COLO829 (cell line): ENCODE results near the gene CTU1.

Experiments used
- DNase-seq: peaks from one replicate; pipeline ENCODE4 v3.0.0; 2012; ENCODE audit warnings: low spot score

Gene CTU1

GRCh38 chr19:51131780-51132680 lies 23.8 kb upstream of the CTU1 start:
- peak; percentile 67 for DNase-seq

DNA sequence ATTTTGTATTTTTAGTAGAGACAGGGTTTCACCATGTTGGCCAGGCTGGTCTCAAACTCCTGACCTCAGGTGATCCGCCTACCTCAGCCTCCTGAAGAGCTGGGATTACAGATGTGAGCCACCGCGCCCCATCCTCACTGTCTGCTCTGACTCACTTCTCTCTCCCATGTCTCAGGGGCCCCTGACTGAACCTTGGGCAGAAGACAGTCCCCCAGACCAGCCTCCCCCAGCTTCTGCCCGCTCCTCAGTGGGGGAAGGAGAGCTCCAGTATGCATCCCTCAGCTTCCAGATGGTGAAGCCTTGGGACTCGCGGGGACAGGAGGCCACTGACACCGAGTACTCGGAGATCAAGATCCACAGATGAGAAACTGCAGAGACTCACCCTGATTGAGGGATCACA lies 21.5 kb upstream of the CTU1 start:
- no peak for DNase-seq

DNA sequence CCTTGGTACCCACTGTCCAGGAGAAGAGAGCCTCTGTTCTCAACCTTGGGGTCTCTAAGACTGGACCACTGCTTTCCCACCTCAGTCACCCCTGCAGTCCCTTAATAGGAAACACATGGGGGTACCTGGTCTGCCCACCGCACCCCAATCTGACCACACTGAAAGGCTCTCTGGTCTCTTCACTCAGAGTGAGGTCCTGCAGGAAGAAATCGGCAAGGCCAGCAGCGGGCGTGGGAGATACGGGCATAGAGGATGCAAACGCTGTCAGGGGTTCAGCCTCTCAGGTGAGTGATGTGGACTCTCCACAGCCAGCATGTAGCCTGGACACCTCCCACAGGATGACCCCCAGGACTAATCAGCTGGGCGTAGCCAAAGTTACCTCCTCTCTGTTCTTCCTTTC lies 20.0 kb upstream of the CTU1 start:
- no peak for DNase-seq

- no peak for DNase-seq
Observed at GRCh38 chr19:51127755-51128154, 19.5 kb upstream of the CTU1 start.

DNA sequence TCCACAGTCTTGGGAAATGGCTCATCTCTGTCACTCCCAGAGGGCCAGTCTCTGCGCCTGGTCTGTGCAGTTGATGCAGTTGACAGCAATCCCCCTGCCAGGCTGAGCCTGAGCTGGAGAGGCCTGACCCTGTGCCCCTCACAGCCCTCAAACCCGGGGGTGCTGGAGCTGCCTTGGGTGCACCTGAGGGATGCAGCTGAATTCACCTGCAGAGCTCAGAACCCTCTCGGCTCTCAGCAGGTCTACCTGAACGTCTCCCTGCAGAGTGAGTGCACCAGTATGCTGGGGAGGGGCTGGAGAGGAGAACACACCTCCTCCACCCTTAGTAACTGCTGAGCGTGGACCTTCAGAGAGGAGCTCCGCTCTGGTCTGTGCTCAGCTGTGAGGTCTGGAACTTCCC lies 18.8 kb upstream of the CTU1 start:
- DNase-seq: no peak

- DNase-seq: no peak
Observed at GRCh38 chr19:51125421-51126075, 17.3 kb upstream of the CTU1 start.

GRCh38 chr19:51124729-51125128 lies 16.5 kb upstream of the CTU1 start, which contains the start of gene SIGLEC9:
TSS of gene SIGLEC9 (plus strand) at chr19:51124906. CDS start at chr19:51124975, 69 bp downstream.
- no peak for DNase-seq

- no peak for DNase-seq
Observed at GRCh38 chr19:51124216-51124615, 16.0 kb upstream of the CTU1 start.

GRCh38 chr19:51123802-51124201 lies 15.6 kb upstream of the CTU1 start:
- DNase-seq: no peak

GRCh38 chr19:51123381-51123800 lies 15.2 kb upstream of the CTU1 start:
- DNase-seq: no peak

DNA sequence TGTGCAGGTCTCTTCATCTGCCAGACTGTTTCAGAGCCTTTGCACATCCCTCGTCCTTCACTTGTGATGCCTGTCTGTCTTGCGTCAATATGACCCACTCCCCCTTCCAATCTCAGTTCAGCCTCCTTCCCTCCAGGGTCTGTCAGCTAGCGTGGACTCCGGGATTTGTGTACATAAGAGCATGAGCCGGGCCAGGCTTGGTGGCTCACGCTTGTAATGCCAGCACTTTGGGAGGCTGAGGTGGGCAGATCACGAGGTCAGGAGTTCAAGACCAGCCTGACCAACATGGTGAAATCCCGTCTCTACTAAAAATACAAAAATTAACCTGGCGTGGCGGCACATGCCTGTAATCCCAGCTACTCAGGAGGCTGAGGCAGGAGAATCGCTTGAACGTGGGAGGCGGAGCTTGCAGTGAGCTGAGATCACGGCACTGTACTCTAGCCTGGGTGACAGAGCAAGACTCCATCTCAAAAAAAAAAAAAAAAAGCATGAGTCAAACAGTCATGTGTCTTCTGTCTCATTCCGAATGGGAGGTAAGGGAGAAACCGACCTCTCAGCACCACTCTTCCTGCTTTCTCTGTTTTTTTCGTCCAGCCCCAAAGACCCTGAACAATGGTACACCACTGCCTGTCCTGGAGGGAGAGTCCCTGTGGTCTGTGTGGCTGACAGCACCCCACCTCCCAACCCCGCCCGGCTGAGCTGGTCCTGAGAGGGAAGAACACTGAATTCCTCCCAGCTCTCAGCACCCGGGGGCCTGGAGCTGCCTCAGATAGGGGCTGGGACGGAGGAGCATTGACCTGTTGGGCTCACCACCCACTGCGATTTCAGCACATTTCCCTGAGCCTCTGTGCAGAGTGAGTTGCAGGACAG lies 14.1 kb upstream of the CTU1 start:
- no peak for DNase-seq

DNA sequence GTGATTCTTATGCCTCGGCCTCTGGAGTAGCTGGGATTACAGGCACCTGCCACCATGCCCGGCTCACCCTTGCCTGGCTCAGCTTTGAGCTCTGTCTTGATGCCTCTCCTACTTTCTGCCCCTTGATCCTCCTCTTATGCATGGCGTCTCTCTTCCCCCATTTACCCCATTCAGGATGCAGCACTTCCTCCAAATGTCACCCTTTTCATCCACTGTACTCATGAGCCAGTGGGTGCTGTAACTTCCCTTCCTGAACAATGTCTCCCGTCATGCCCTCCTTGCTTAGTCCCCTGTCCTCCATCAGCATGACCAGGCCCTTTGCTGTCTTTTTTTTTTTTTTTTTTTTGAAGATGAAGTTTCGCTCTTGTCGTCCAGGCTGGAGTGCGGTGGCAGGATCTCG lies 13.0 kb upstream of the CTU1 start:
- no peak for DNase-seq

- no peak for DNase-seq
Observed at GRCh38 chr19:51120160-51120559, 12.0 kb upstream of the CTU1 start.

DNA sequence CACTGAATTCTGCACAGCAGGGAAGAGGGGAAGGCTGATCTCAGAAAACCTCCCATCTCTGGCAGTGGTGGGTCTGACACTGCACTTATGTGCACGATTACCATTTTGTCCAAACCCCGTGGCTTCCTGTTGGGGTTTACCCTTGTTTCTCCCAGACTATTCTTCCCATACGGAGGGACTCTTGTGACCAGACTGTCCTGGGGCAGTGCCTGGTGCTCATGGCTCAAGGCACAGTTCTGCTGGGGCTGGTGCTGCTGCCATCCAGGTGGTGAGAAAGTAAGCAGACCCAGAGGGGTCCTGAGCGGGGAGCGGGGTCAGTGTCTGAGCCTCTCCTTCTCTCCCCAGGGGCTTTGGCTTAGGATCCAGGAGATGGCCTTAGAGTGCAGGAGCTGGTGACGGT lies 11.4 kb upstream of the CTU1 start:
- no peak for DNase-seq

GRCh38 chr19:51119101-51119500 lies 10.9 kb upstream of the CTU1 start:
- DNase-seq: no peak

DNA sequence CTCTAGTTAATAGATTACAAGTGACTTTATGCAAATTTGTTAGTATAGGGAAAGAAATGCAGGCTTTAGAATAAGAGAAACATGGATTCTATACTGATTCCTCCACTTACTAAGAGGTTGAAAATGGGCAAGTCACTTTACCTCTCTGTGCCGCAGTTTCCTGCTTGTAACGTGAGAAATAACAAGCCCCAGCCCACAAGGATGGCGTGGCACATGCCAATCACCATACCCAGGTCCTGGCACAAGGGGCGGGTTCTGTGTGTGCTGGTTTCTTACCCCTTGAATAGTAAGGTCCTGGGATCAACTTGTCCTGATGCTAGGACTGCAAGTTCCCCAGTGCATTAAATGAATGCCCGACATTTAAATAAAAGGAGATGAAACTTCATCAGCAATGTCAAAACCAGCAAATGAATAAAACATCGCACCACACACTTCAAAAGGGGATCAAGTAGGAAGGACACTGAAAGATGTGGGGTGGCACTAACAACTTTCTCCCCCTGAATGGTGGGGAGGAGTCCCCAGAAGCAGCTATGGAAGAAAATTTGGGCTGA lies 8.6 kb upstream of the CTU1 start:
- DNase-seq: no peak

DNA sequence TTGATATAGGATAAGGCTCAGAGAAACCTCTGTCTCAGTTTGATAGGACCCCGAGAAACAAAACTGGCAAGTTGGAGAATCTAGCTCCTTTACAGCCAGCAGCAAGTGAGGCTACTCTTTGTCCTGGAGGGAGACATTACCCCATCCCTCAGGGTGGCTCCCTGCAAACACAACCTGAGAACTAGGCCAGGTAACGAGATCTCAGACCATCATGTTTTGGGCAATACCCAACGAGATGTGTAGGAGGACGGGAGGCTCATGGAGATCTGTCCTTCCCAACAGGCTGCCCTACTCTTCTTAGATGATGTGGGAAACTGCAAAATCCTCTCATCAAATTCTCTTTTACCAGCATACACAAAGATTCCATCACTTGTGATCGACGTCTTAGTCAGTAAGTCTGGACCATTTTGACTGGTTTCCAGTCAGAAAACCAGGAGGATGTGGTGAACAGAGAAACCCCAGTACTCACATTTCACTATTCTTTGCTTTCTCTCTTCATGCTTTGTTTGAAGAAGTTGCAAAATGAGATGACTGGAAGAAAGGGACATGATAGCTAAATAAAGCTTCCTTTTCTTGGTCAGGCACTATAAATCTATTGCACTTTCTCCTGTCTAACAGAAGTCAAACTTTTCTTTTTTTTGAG lies 6.0 kb upstream of the CTU1 start:
- no peak for DNase-seq

GRCh38 chr19:51111606-51112005 lies 3.4 kb upstream of the CTU1 start:
- no peak for DNase-seq

DNA sequence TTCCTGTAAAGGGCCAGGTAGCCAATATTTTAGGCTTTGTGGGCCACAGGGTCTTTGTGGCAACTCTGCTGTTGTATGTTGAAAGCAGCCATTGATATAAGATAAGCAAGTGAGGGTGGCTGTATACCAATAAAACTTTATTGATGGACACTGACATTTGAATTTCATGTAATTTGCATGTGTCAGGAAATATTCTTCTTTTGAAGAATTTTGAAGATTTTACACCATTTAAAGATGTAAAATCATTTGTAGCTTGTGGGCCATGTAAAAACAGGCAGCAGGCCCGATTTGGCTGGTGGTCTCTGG lies 2.4 kb upstream of the CTU1 start:
- no peak for DNase-seq

- no peak for DNase-seq
Observed at GRCh38 chr19:51108805-51109146, 567 bp upstream of the CTU1 start.

GRCh38 chr19:51107406-51108065 lies 673 bp downstream of the CTU1 start:
- DNase-seq: no peak
